ENCODE results near the gene MANBA. TPM values are rescaled to one million over a fixed set of nuclear protein-coding genes. Genes with fewer than 3 reads are reported as not detected.

Gene MANBA
- total and polyA plus RNA-seq, 7 experiments from 2014 or later: 15.7 to 56.4 (median 26.0) TPM

- Histone ChIP-seq H3K27ac (ENCODE audit: low read depth, low read length) (peak overlapping the region; percentile 75), H3K4me3 (ENCODE audit: low read length) (peak overlapping the region; percentile 33), H3K9me3 (ENCODE audit: control insufficient read depth in 2 of 3, low read length in 3 of 3) (no peaks in the 10 kb centered on the region), H3K27me3 (ENCODE audit: control insufficient read depth in 2 of 2, insufficient read depth in 2 of 2, low read length in 2 of 2) (no peaks in the 10 kb centered on the region), H3K4me1 (ENCODE audit: control insufficient read depth in 2 of 2, insufficient read depth in 2 of 2, low read length in 2 of 2) (peaks cover 34 to 53% of the 10 kb centered on the region in 2 donors), H3K36me3 (ENCODE audit: control insufficient read depth in 2 of 3, insufficient read depth in 3 of 3, low read length in 3 of 3) (peaks cover 15 to 43% (median 19%) of the 10 kb centered on the region in 3 experiments)
- ChIA-PET CTCF (no interaction called here), POLR2A (interaction anchor here (0.6 to 1.2 kb wide), 4 partner anchors 17 to 270 kb away, joined by 3 read pairs; partner anchors contain the start of gene SLC39A8)
- H3K4me3 Mint-ChIP-seq: peak overlapping the region; percentile 41 to 80 (median 71)
- no peaks in the 10 kb centered on the region for H3K27me3 Mint-ChIP-seq
- peaks cover 34 to 74% (median 63%) of the 10 kb centered on the region in 5 donors for H3K36me3 Mint-ChIP-seq
- intact Hi-C loops (cut with micrococcal nuclease): loop anchor here (5.0 kb wide), 3 partner anchors 38 to 462 kb away; partner anchors contain the start of genes SLC39A8 (in 1 of the 2) and SLC9B2 (in 1 of the 2)
- H3K9me3 Mint-ChIP-seq: peaks cover 0 to 2% (median 0%) of the 10 kb centered on the region in 11 donors
- peaks cover 38 to 85% (median 74%) of the 10 kb centered on the region in 7 donors for H3K4me1 Mint-ChIP-seq
- DNase-seq (peak in 2 of 9 donors; percentile 33 to 40), ATAC-seq (no peak)
- peak overlapping the region; percentile 87 to 99 (median 97) for H3K27ac Mint-ChIP-seq
These were observed 146.0 kb downstream of the MANBA start for GRCh38 chr4:102614801-102615200.

- no peaks in the 10 kb centered on the region for H3K9me3 ChIP-seq (ENCODE audit: control insufficient read depth in 2 of 3, low read length in 3 of 3)
- no peaks in the 10 kb centered on the region for H3K27me3 ChIP-seq (ENCODE audit: control insufficient read depth in 2 of 2, insufficient read depth in 2 of 2, low read length in 2 of 2)
- peaks cover 38 to 49% of the 10 kb centered on the region in 2 donors for H3K4me1 ChIP-seq (ENCODE audit: control insufficient read depth in 2 of 2, insufficient read depth in 2 of 2, low read length in 2 of 2)
- Mint-ChIP-seq H3K27me3 (no peaks in the 10 kb centered on the region), H3K27ac (peak overlapping the region; percentile 87 to 99 (median 97)), H3K36me3 (peaks cover 38 to 82% (median 77%) of the 10 kb centered on the region in 5 donors), H3K4me1 (peaks cover 33 to 88% (median 81%) of the 10 kb centered on the region in 7 donors), H3K4me3 (peak overlapping the region; percentile 51 to 80 (median 74)), H3K9me3 (peaks cover 0 to 2% (median 0%) of the 10 kb centered on the region in 11 donors)
- peaks cover 19 to 54% (median 22%) of the 10 kb centered on the region in 3 experiments for H3K36me3 ChIP-seq (ENCODE audit: control insufficient read depth in 2 of 3, insufficient read depth in 3 of 3, low read length in 3 of 3)
- DNase-seq: peak in 7 of 9 donors; percentile 52 to 74 (median 67)
- CTCF ChIA-PET: interaction anchor here (0.6 to 2.8 kb wide), 5 partner anchors 11 to 487 kb away, joined by 3 to 10 read pairs (median 3); partner anchors contain the start of gene BDH2
- intact Hi-C loops (cut with micrococcal nuclease): loop anchor here (1.0 to 5.0 kb wide), 14 partner anchors 8 to 464 kb away; partner anchors contain the start of genes SLC39A8 (in 2 of the 2), UBE2D3 (in 2 of the 2) and SLC9B2 (in 1 of the 2)
- POLR2A ChIA-PET: interaction anchor here (0.7 to 3.1 kb wide), 17 partner anchors 8 to 462 kb away, joined by 3 to 11 read pairs (median 4); partner anchors contain the start of genes NFKB1, SLC39A8 and UBE2D3
- H3K27ac ChIP-seq (ENCODE audit: low read depth, low read length): peak overlapping the region; percentile 75
- H3K4me3 ChIP-seq (ENCODE audit: low read length): peak overlapping the region; percentile 33
- peak; percentile 91 for ATAC-seq
These were observed 147.9 kb downstream of the MANBA start for GRCh38 chr4:102612824-102613366.

- POLR2A ChIA-PET: interaction anchor here (0.7 to 3.1 kb wide), 9 partner anchors 15 to 215 kb away, joined by 3 to 11 read pairs (median 3); partner anchors contain the start of gene UBE2D3
- no peaks in the 10 kb centered on the region for H3K27me3 Mint-ChIP-seq
- peaks cover 33 to 88% (median 78%) of the 10 kb centered on the region in 7 donors for H3K4me1 Mint-ChIP-seq
- ATAC-seq (no peak), DNase-seq (no peak)
- peaks cover 26 to 61% (median 27%) of the 10 kb centered on the region in 3 experiments for H3K36me3 ChIP-seq (ENCODE audit: control insufficient read depth in 2 of 3, insufficient read depth in 3 of 3, low read length in 3 of 3)
- H3K36me3 Mint-ChIP-seq: peaks cover 38 to 85% (median 80%) of the 10 kb centered on the region in 5 donors
- peak overlapping the region; percentile 51 to 80 (median 74) for H3K4me3 Mint-ChIP-seq
- peaks cover 38 to 49% of the 10 kb centered on the region in 2 donors for H3K4me1 ChIP-seq (ENCODE audit: control insufficient read depth in 2 of 2, insufficient read depth in 2 of 2, low read length in 2 of 2)
- intact Hi-C loops (cut with micrococcal nuclease): loop anchor here (1.0 to 5.0 kb wide), 9 partner anchors 14 to 465 kb away; partner anchors contain the start of genes SLC39A8 (in 2 of the 2), UBE2D3 (in 2 of the 2) and SLC9B2 (in 1 of the 2)
- H3K4me3 ChIP-seq (ENCODE audit: low read length): peak overlapping the region; percentile 23
- no peaks in the 10 kb centered on the region for H3K27me3 ChIP-seq (ENCODE audit: control insufficient read depth in 2 of 2, insufficient read depth in 2 of 2, low read length in 2 of 2)
- CTCF ChIA-PET: interaction anchor here (1.4 to 2.8 kb wide), 3 partner anchors 12 to 487 kb away, joined by 3 to 10 read pairs (median 3); partner anchors contain the start of gene BDH2
- no peaks in the 10 kb centered on the region for H3K9me3 ChIP-seq (ENCODE audit: control insufficient read depth in 2 of 3, low read length in 3 of 3)
- peaks cover 0 to 2% (median 0%) of the 10 kb centered on the region in 11 donors for H3K9me3 Mint-ChIP-seq
- peak overlapping the region; percentile 75 for H3K27ac ChIP-seq (ENCODE audit: low read depth, low read length)
- peak overlapping the region; percentile 87 to 99 (median 97) for H3K27ac Mint-ChIP-seq
These were observed 148.6 kb downstream of the MANBA start for GRCh38 chr4:102612210-102612609.

- intact Hi-C loops (cut with micrococcal nuclease): loop anchor here (5.0 kb wide), 3 partner anchors 33 to 467 kb away; partner anchors contain the start of genes SLC39A8 (in 1 of the 2) and SLC9B2 (in 1 of the 2)
- no peak for ATAC-seq
- Histone ChIP-seq H3K27me3 (ENCODE audit: control insufficient read depth in 2 of 2, insufficient read depth in 2 of 2, low read length in 2 of 2) (no peaks in the 10 kb centered on the region), H3K27ac (ENCODE audit: low read depth, low read length) (peak overlapping the region; percentile 30), H3K4me3 (ENCODE audit: low read length) (no peak overlapping the region), H3K9me3 (ENCODE audit: control insufficient read depth in 2 of 3, low read length in 3 of 3) (no peaks in the 10 kb centered on the region), H3K4me1 (ENCODE audit: control insufficient read depth in 2 of 2, insufficient read depth in 2 of 2, low read length in 2 of 2) (peaks cover 38 to 42% of the 10 kb centered on the region in 2 donors), H3K36me3 (ENCODE audit: control insufficient read depth in 2 of 3, insufficient read depth in 3 of 3, low read length in 3 of 3) (peaks cover 23 to 63% (median 28%) of the 10 kb centered on the region in 3 experiments)
- POLR2A ChIA-PET: interaction anchor here (0.6 to 1.4 kb wide), 3 partner anchors 17 to 217 kb away, joined by 3 to 4 read pairs (median 3); no protein-coding TSS in a partner anchor
- peaks cover 0 to 2% (median 0%) of the 10 kb centered on the region in 11 donors for H3K9me3 Mint-ChIP-seq
- DNase-seq: no peak
- CTCF ChIA-PET: interaction anchor here (1.2 to 2.2 kb wide), 2 partner anchors 10 to 20 kb away, joined by 3 to 6 read pairs; no protein-coding TSS in a partner anchor
- H3K36me3 Mint-ChIP-seq: peaks cover 37 to 82% (median 79%) of the 10 kb centered on the region in 5 donors
- no peaks in the 10 kb centered on the region for H3K27me3 Mint-ChIP-seq
- H3K4me1 Mint-ChIP-seq: peaks cover 33 to 84% (median 70%) of the 10 kb centered on the region in 7 donors
- H3K4me3 Mint-ChIP-seq: peak overlapping the region in 2 of 10 donors; percentile 6 to 23
- peak overlapping the region; percentile 24 to 97 (median 92) for H3K27ac Mint-ChIP-seq
These were observed 150.3 kb downstream of the MANBA start for GRCh38 chr4:102610476-102610875.

GRCh38 chr4:102610007-102610406, 150.8 kb downstream of the MANBA start:
- Mint-ChIP-seq H3K27me3 (no peaks in the 10 kb centered on the region), H3K4me1 (peaks cover 30 to 85% (median 67%) of the 10 kb centered on the region in 7 donors), H3K4me3 (peak overlapping the region in 1 of 10 donors; percentile 5), H3K27ac (peak overlapping the region; percentile 10 to 97 (median 76)), H3K36me3 (peaks cover 37 to 83% (median 77%) of the 10 kb centered on the region in 5 donors), H3K9me3 (peaks cover 0 to 2% (median 0%) of the 10 kb centered on the region in 11 donors)
- ChIA-PET POLR2A (interaction anchor here (0.6 to 1.4 kb wide), 4 partner anchors 10 to 218 kb away, joined by 3 to 4 read pairs (median 3); no protein-coding TSS in a partner anchor), CTCF (interaction anchor here (0.9 to 2.2 kb wide), 2 partner anchors 10 to 45 kb away, joined by 4 to 6 read pairs; no protein-coding TSS in a partner anchor)
- H3K4me1 ChIP-seq (ENCODE audit: control insufficient read depth in 2 of 2, insufficient read depth in 2 of 2, low read length in 2 of 2): peaks cover 38% of the 10 kb centered on the region in 2 donors
- H3K4me3 ChIP-seq (ENCODE audit: low read length): no peak overlapping the region
- no peak overlapping the region for H3K27ac ChIP-seq (ENCODE audit: low read depth, low read length)
- H3K27me3 ChIP-seq (ENCODE audit: control insufficient read depth in 2 of 2, insufficient read depth in 2 of 2, low read length in 2 of 2): no peaks in the 10 kb centered on the region
- no peaks in the 10 kb centered on the region for H3K9me3 ChIP-seq (ENCODE audit: control insufficient read depth in 2 of 3, low read length in 3 of 3)
- intact Hi-C loops (cut with micrococcal nuclease): loop anchor here (5.0 kb wide), 3 partner anchors 33 to 467 kb away; partner anchors contain the start of genes SLC39A8 (in 1 of the 2) and SLC9B2 (in 1 of the 2)
- H3K36me3 ChIP-seq (ENCODE audit: control insufficient read depth in 2 of 3, insufficient read depth in 3 of 3, low read length in 3 of 3): peaks cover 25 to 64% (median 28%) of the 10 kb centered on the region in 3 experiments
- DNase-seq (no peak), ATAC-seq (no peak)

- H3K27ac Mint-ChIP-seq: peak overlapping the region in 6 of 9 donors; percentile 21 to 69 (median 50)
- peaks cover 18 to 83% (median 58%) of the 10 kb centered on the region in 7 donors for H3K4me1 Mint-ChIP-seq
- peaks cover 25 to 63% (median 26%) of the 10 kb centered on the region in 3 experiments for H3K36me3 ChIP-seq (ENCODE audit: control insufficient read depth in 2 of 3, insufficient read depth in 3 of 3, low read length in 3 of 3)
- H3K27ac ChIP-seq (ENCODE audit: low read depth, low read length): no peak overlapping the region
- peaks cover 0 to 7% (median 0%) of the 10 kb centered on the region in 11 donors for H3K9me3 Mint-ChIP-seq
- no peak overlapping the region for H3K4me3 Mint-ChIP-seq
- DNase-seq (no peak), ATAC-seq (no peak)
- peaks cover 22 to 29% of the 10 kb centered on the region in 2 donors for H3K4me1 ChIP-seq (ENCODE audit: control insufficient read depth in 2 of 2, insufficient read depth in 2 of 2, low read length in 2 of 2)
- intact Hi-C loops (cut with micrococcal nuclease): no loop called here
- POLR2A ChIA-PET: interaction anchor here (1.2 kb wide), 1 partner anchor 23 kb away, joined by 3 read pairs; no protein-coding TSS in a partner anchor
- H3K4me3 ChIP-seq (ENCODE audit: low read length): no peak overlapping the region
- no peaks in the 10 kb centered on the region for H3K27me3 Mint-ChIP-seq
- no peaks in the 10 kb centered on the region for H3K9me3 ChIP-seq (ENCODE audit: control insufficient read depth in 2 of 3, low read length in 3 of 3)
- CTCF ChIA-PET: no interaction called here
- no peaks in the 10 kb centered on the region for H3K27me3 ChIP-seq (ENCODE audit: control insufficient read depth in 2 of 2, insufficient read depth in 2 of 2, low read length in 2 of 2)
- peaks cover 32 to 80% (median 76%) of the 10 kb centered on the region in 5 donors for H3K36me3 Mint-ChIP-seq
These were observed 152.6 kb downstream of the MANBA start for GRCh38 chr4:102608190-102608589.

Measured in naive thymus-derived CD4-positive, alpha-beta T cell (primary cell).